Measurements from ENCODE around the gene PTPN23.

The PTPN23 gene

GRCh38 chr3:47380601-47381316 lies at the start of gene PTPN23:
Gene PTPN23 (plus strand): TSS chr3:47381021. CDS start chr3:47381097, 76 bp downstream.
- H3K36me3 Mint-ChIP-seq = peaks cover 17 to 30% of the 10 kb centered on the region in 2 donors
- peak; percentile 82 for ATAC-seq (replicated peaks)
- peak; percentile 99 for DNase-seq
- no peaks in the 10 kb centered on the region for H3K9me3 Mint-ChIP-seq
- peak within 1 kb of the TSS; percentile 98 for H3K27ac Mint-ChIP-seq
- H3K27me3 Mint-ChIP-seq = no peaks in the 10 kb centered on the region
- peaks cover 33 to 61% of the 10 kb centered on the region in 2 donors for H3K4me1 Mint-ChIP-seq
- peak within 1 kb of the TSS; percentile 94 to 100 for H3K4me3 Mint-ChIP-seq

- Mint-ChIP-seq H3K4me3 (no peak overlapping the region), H3K36me3 (peaks cover 59 to 79% of the 10 kb centered on the region in 2 donors), H3K4me1 (peaks cover 5 to 7% of the 10 kb centered on the region in 2 donors), H3K27me3 (no peaks in the 10 kb centered on the region), H3K9me3 (no peaks in the 10 kb centered on the region), H3K27ac (no peak overlapping the region)
- ATAC-seq (replicated peaks) = no peak
- no peak for DNase-seq
These were observed 46.9 kb upstream of the PTPN23 start for GRCh38 chr3:47333907-47334306.

- DNase-seq (no peak), ATAC-seq (replicated peaks) (no peak)
- H3K27ac Mint-ChIP-seq = no peak overlapping the region
- H3K36me3 Mint-ChIP-seq = peaks cover 65 to 83% of the 10 kb centered on the region in 2 donors
- peaks cover 2 to 7% of the 10 kb centered on the region in 2 donors for H3K4me1 Mint-ChIP-seq
- H3K27me3 Mint-ChIP-seq = no peaks in the 10 kb centered on the region
- no peak overlapping the region for H3K4me3 Mint-ChIP-seq
- no peaks in the 10 kb centered on the region for H3K9me3 Mint-ChIP-seq
These were observed 43.2 kb upstream of the PTPN23 start for GRCh38 chr3:47337656-47338055.

- DNase-seq = no peak
- peak overlapping the region; percentile 22 for H3K27ac Mint-ChIP-seq
These were observed 40.9 kb upstream of the PTPN23 start for GRCh38 chr3:47339951-47340350.

GRCh38 chr3:47340866-47341265 lies 40.0 kb upstream of the PTPN23 start:
- H3K9me3 Mint-ChIP-seq = no peaks in the 10 kb centered on the region
- no peak for DNase-seq
- H3K36me3 Mint-ChIP-seq = peaks cover 66 to 87% of the 10 kb centered on the region in 2 donors

More at GRCh38 chr3:47339951-47340350, 40.9 kb upstream of the PTPN23 start:
- Mint-ChIP-seq H3K36me3 (peaks cover 61 to 83% of the 10 kb centered on the region in 2 donors), H3K4me1 (peaks cover 1 to 3% of the 10 kb centered on the region in 2 donors), H3K27me3 (no peaks in the 10 kb centered on the region), H3K9me3 (no peaks in the 10 kb centered on the region), H3K4me3 (no peak overlapping the region)
- no peak for ATAC-seq (replicated peaks)

GRCh38 chr3:47342151-47342550 lies 38.7 kb upstream of the PTPN23 start:
- no peak overlapping the region for H3K4me3 Mint-ChIP-seq
- H3K4me1 Mint-ChIP-seq = peaks cover 17 to 24% of the 10 kb centered on the region in 2 donors
- DNase-seq (no peak), ATAC-seq (replicated peaks) (no peak)
- H3K27ac Mint-ChIP-seq = peak overlapping the region; percentile 4
- H3K36me3 Mint-ChIP-seq = peaks cover 59 to 81% of the 10 kb centered on the region in 2 donors
- no peaks in the 10 kb centered on the region for H3K27me3 Mint-ChIP-seq
- no peaks in the 10 kb centered on the region for H3K9me3 Mint-ChIP-seq

More at GRCh38 chr3:47340866-47341265, 40.0 kb upstream of the PTPN23 start:
- Mint-ChIP-seq H3K4me3 (no peak overlapping the region), H3K27ac (no peak overlapping the region), H3K27me3 (no peaks in the 10 kb centered on the region), H3K4me1 (peaks cover 9 to 12% of the 10 kb centered on the region in 2 donors)
- no peak for ATAC-seq (replicated peaks)

- DNase-seq = no peak
- no peak for ATAC-seq (replicated peaks)
- H3K27me3 Mint-ChIP-seq = no peaks in the 10 kb centered on the region
- H3K27ac Mint-ChIP-seq = no peak overlapping the region
- no peaks in the 10 kb centered on the region for H3K9me3 Mint-ChIP-seq
- H3K4me1 Mint-ChIP-seq = peaks cover 22 to 30% of the 10 kb centered on the region in 2 donors
- H3K36me3 Mint-ChIP-seq = peaks cover 53 to 77% of the 10 kb centered on the region in 2 donors
- H3K4me3 Mint-ChIP-seq = no peak overlapping the region
These were observed 38.0 kb upstream of the PTPN23 start for GRCh38 chr3:47342812-47343211.

GRCh38 chr3:47343471-47343971 lies 37.3 kb upstream of the PTPN23 start:
- H3K4me1 Mint-ChIP-seq = peaks cover 27 to 38% of the 10 kb centered on the region in 2 donors
- no peak overlapping the region for H3K27ac Mint-ChIP-seq
- no peak for DNase-seq
- no peaks in the 10 kb centered on the region for H3K9me3 Mint-ChIP-seq
- no peak overlapping the region for H3K4me3 Mint-ChIP-seq
- peaks cover 46 to 71% of the 10 kb centered on the region in 2 donors for H3K36me3 Mint-ChIP-seq
- ATAC-seq (replicated peaks) = no peak
- H3K27me3 Mint-ChIP-seq = no peaks in the 10 kb centered on the region

GRCh38 chr3:47344971-47345370 lies 35.9 kb upstream of the PTPN23 start:
- no peak overlapping the region for H3K4me3 Mint-ChIP-seq
- DNase-seq (no peak), ATAC-seq (replicated peaks) (no peak)
- H3K36me3 Mint-ChIP-seq = peaks cover 34 to 58% of the 10 kb centered on the region in 2 donors
- H3K27me3 Mint-ChIP-seq = no peaks in the 10 kb centered on the region
- no peaks in the 10 kb centered on the region for H3K9me3 Mint-ChIP-seq
- H3K4me1 Mint-ChIP-seq = peaks cover 29 to 42% of the 10 kb centered on the region in 2 donors
- no peak overlapping the region for H3K27ac Mint-ChIP-seq

GRCh38 chr3:47347217-47347801 lies 33.5 kb upstream of the PTPN23 start:
- ATAC-seq (replicated peaks) (peak; percentile 80 to 91), DNase-seq (peak; percentile 29)
- Mint-ChIP-seq H3K9me3 (no peaks in the 10 kb centered on the region), H3K36me3 (peaks cover 26 to 44% of the 10 kb centered on the region in 2 donors), H3K4me1 (peaks cover 29 to 42% of the 10 kb centered on the region in 2 donors), H3K27me3 (no peaks in the 10 kb centered on the region), H3K4me3 (peak overlapping the region; percentile 18 to 47), H3K27ac (peak overlapping the region; percentile 53)

GRCh38 chr3:47348411-47349154 lies 32.2 kb upstream of the PTPN23 start:
- ATAC-seq (replicated peaks) (no peak), DNase-seq (no peak)
- Mint-ChIP-seq H3K36me3 (peaks cover 24 to 31% of the 10 kb centered on the region in 2 donors), H3K4me3 (no peak overlapping the region), H3K4me1 (peaks cover 29 to 42% of the 10 kb centered on the region in 2 donors), H3K27me3 (no peaks in the 10 kb centered on the region), H3K9me3 (no peaks in the 10 kb centered on the region), H3K27ac (peak overlapping the region; percentile 28)

- no peak for ATAC-seq (replicated peaks)
- DNase-seq = no peak
- peaks cover 9 to 10% of the 10 kb centered on the region in 2 donors for H3K9me3 Mint-ChIP-seq
- no peaks in the 10 kb centered on the region for H3K27me3 Mint-ChIP-seq
- H3K36me3 Mint-ChIP-seq = peaks cover 6 to 17% of the 10 kb centered on the region in 2 donors
- H3K27ac Mint-ChIP-seq = no peak overlapping the region
- H3K4me1 Mint-ChIP-seq = peaks cover 0 to under 1% of the 10 kb centered on the region in 2 donors
- H3K4me3 Mint-ChIP-seq = no peak overlapping the region
These were observed 25.8 kb upstream of the PTPN23 start for GRCh38 chr3:47355010-47355409.

- no peak for DNase-seq
- no peak for ATAC-seq (replicated peaks)
- peaks cover 14 to 15% of the 10 kb centered on the region in 2 donors for H3K9me3 Mint-ChIP-seq
- H3K4me1 Mint-ChIP-seq = peaks cover 0 to 6% of the 10 kb centered on the region in 2 donors
- peaks cover 11 to 22% of the 10 kb centered on the region in 2 donors for H3K36me3 Mint-ChIP-seq
- H3K27me3 Mint-ChIP-seq = no peaks in the 10 kb centered on the region
- no peak overlapping the region for H3K27ac Mint-ChIP-seq
- H3K4me3 Mint-ChIP-seq = no peak overlapping the region
These were observed 24.6 kb upstream of the PTPN23 start for GRCh38 chr3:47356201-47356600.

- no peak for DNase-seq
- no peak overlapping the region for H3K4me3 Mint-ChIP-seq
- H3K36me3 Mint-ChIP-seq = peaks cover 9 to 29% of the 10 kb centered on the region in 2 donors
- no peak overlapping the region for H3K27ac Mint-ChIP-seq
- no peak for ATAC-seq (replicated peaks)
- no peaks in the 10 kb centered on the region for H3K27me3 Mint-ChIP-seq
- peaks cover 7 to 15% of the 10 kb centered on the region in 2 donors for H3K4me1 Mint-ChIP-seq
- H3K9me3 Mint-ChIP-seq = peaks cover 15 to 21% of the 10 kb centered on the region in 2 donors
These were observed 21.5 kb upstream of the PTPN23 start for GRCh38 chr3:47359323-47359722.
